ENCODE results near the gene RAB3B.

Gene RAB3B

DNA sequence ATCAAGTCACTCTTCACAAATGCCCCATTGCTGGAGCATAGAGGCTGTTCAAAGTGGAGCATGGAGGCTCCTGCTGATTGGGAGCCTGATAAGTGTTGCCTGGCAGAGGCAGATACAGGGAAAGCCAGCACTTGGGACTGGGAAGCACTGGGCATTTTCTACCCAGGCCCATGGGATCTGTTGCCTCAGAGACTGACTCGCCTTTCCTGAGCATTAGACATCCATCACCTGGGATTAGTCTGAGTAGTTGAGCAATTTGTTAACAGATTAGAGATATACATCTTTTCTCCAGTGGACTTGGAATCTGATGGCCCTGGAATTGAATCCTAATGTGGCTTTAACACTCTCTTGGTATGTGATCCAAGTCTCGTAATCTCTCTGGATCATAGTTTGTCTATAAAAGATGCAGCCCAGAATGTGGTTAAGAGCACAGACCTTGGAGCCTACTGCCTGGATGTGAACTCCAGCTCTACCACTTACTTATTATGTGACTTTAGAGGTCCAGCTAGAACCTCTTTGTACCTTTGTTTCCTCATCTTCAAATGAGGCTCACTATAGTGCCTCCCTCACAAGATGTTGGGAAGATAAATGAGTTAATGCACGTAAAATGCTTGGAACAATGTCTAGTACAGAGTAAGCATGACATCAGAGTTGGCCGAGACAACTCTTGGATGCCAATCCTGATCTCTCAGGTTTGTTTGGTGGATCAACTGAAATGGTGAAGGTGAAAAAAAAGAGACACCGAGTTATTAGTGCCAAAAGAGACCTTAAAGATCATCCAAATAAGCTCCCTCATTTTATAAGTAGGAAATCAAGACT lies 73.7 kb downstream of the RAB3B start:
- in situ Hi-C loops (cut with MboI; ENCODE audit: low pct_unique_long_range_greater_than_20kb, low sequenced_read_pairs, unreplicated experiment), result loop anchor here (25.0 kb wide), 1 partner anchor 371 kb away; no protein-coding TSS in a partner anchor
- DNase-seq (ENCODE audit: low spot score), result no peak
- TF ChIP-seq, protein P1, sequence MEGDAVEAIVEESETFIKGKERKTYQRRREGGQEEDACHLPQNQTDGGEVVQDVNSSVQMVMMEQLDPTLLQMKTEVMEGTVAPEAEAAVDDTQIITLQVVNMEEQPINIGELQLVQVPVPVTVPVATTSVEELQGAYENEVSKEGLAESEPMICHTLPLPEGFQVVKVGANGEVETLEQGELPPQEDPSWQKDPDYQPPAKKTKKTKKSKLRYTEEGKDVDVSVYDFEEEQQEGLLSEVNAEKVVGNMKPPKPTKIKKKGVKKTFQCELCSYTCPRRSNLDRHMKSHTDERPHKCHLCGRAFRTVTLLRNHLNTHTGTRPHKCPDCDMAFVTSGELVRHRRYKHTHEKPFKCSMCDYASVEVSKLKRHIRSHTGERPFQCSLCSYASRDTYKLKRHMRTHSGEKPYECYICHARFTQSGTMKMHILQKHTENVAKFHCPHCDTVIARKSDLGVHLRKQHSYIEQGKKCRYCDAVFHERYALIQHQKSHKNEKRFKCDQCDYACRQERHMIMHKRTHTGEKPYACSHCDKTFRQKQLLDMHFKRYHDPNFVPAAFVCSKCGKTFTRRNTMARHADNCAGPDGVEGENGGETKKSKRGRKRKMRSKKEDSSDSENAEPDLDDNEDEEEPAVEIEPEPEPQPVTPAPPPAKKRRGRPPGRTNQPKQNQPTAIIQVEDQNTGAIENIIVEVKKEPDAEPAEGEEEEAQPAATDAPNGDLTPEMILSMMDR (IDR thresholded peaks at IDR 0.05; ENCODE audit: extremely low read depth, insufficient read depth, missing control alignments), result no peak

DNA sequence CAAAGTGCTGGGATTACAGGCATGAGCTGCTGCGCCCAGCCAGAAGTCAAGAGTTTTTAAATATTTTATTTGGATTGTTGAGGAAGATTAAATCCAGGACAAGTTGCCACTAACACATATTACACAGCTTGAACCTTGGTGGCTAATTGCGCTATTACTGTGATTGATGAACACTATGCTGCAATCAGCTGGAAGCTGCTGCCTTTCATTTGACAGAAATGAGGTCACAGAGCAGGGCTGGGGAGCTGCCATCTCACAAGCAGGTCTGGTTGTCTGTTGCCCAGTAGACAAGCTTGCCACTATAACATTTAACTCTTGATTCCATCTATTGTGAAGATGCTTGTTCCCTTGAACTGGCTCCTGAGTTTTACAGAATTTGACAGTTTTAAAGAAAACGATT lies 74.5 kb downstream of the RAB3B start:
- no peak for DNase-seq (ENCODE audit: low spot score)
- TF ChIP-seq, protein P1 (IDR thresholded peaks at IDR 0.05; ENCODE audit: extremely low read depth, insufficient read depth, missing control alignments), result no peak
- in situ Hi-C loops (cut with MboI; ENCODE audit: low pct_unique_long_range_greater_than_20kb, low sequenced_read_pairs, unreplicated experiment), result loop anchor here (25.0 kb wide), 1 partner anchor 371 kb away; no protein-coding TSS in a partner anchor

DNA sequence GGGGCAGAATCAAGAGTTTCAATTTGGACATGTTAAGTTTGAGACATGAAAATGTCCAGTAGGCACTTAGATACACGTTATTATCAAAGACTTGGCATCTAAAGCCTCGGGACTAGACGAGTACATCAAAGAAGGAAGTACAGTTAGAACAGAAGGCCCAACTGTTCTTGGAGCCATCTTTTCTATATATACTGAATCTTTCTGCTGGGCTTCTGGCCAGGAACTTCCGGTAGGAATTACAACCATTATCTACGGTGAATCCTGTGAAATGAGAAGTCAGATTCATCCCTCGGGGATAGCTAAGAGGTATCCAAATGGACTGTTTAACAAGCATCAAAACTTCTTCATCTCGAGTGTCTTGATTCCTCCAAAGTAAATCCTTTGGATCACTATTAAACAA lies 77.6 kb downstream of the RAB3B start:
- DNase-seq (ENCODE audit: low spot score), result no peak
- TF ChIP-seq, protein P1 (IDR thresholded peaks at IDR 0.05; ENCODE audit: extremely low read depth, insufficient read depth, missing control alignments), result no peak
- in situ Hi-C loops (cut with MboI; ENCODE audit: low pct_unique_long_range_greater_than_20kb, low sequenced_read_pairs, unreplicated experiment), result loop anchor here (25.0 kb wide), 1 partner anchor 374 kb away; no protein-coding TSS in a partner anchor

DNA sequence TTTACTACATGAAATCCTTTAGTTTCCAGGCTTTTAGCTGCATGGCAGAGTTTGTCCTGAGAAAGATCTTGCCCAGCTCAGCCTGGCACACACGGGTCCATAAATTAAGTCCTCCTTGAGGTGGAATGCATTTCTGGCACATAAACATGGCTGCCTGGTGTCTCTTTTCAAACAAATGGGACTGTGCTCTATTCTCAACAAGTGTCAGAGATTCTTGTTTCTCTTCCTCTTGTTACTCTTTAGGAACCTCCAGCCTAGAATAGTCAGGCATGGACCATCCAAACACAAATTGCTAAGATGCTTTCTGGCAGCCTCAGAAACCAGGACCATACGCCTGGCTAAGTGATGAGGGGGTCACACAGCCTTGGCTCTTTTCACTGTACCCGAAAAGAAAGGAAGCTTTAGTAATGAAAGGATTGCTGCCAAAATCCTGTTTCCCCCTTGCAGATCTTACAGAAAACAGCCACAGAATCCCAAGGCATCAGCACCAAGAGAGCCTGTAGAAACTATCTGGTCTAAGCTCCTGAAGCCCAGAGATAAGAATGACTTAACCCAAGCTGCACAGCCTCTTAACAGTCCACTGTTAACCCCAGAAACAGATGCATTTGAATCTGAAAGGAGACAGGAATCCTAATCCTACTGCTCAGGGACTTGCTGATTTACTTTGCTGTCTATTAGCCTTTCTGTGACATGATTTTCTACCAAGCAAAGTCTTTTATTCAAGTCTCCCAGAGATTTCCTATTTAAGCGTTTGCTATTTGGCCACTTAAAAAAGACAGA lies 80.1 kb downstream of the RAB3B start:
- in situ Hi-C loops (cut with MboI; ENCODE audit: low pct_unique_long_range_greater_than_20kb, low sequenced_read_pairs, unreplicated experiment), result loop anchor here (25.0 kb wide), 1 partner anchor 377 kb away; no protein-coding TSS in a partner anchor
- DNase-seq (ENCODE audit: low spot score), result no peak
- TF ChIP-seq, protein P1 (IDR thresholded peaks at IDR 0.05; ENCODE audit: extremely low read depth, insufficient read depth, missing control alignments), result no peak

DNA sequence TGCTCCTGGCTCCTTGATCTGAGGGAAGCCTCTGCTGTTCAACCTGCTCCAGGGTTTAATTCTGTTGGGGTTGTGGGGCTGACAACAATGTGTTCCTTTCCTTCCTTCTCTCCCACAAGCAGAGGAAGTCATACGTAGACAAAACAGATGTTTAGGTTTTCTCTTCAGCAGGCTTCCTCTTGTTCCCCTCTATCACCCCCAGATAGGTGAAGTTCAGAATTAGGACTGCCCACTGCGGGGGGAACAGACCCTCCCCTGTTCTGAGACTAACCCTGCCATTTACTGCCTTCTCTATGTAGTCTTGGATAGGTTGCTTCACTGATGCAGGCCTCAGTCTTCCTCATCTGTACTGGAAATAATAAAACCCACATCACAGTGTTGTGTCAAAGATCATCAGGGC lies 82.0 kb downstream of the RAB3B start:
- no peak for DNase-seq (ENCODE audit: low spot score)
- TF ChIP-seq, protein P1 (IDR thresholded peaks at IDR 0.05; ENCODE audit: extremely low read depth, insufficient read depth, missing control alignments), result no peak
- in situ Hi-C loops (cut with MboI; ENCODE audit: low pct_unique_long_range_greater_than_20kb, low sequenced_read_pairs, unreplicated experiment), result loop anchor here (25.0 kb wide), 1 partner anchor 379 kb away; no protein-coding TSS in a partner anchor

DNA sequence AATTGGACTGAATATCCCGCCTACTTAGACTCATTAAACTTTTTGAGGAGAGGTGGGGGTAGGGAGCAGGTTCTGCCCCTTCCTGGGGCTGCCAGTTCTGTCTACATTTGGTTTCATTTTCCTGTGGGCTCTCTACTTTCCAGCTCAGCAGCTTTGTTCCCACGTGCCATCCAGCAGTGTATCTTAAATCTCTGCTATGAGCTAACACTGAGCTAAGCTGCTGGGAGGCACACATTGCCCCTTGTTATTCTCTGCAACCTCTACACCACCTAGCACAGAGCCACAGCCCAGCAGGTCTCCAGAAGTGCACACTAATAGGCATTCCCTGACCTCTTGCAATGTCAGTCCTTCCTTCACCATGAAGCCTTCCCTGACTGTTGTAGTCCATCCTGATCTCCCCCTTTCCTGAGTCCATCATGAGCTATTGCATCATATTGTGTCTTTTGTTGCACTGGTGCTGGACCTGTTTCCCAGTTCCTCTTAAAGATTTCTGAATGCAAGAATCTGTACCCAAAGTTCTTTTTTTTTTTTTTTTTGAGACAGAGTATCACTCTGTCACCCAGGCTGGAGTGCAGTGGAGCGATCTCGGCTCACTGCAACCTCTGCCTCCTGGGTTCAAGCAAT lies 83.3 kb downstream of the RAB3B start:
- DNase-seq (ENCODE audit: low spot score), result no peak
- TF ChIP-seq, protein P1 (IDR thresholded peaks at IDR 0.05; ENCODE audit: extremely low read depth, insufficient read depth, missing control alignments), result no peak
- in situ Hi-C loops (cut with MboI; ENCODE audit: low pct_unique_long_range_greater_than_20kb, low sequenced_read_pairs, unreplicated experiment), result loop anchor here (25.0 kb wide), 1 partner anchor 380 kb away; no protein-coding TSS in a partner anchor

All from GM13977 (cell line).